SH-SY5Y (cell line): ENCODE measurements around the gene PRSS36.

Experiments
- GATA2 ChIP-seq: IDR thresholded peaks from 2 replicates; pipeline ENCODE4 v1.6.1; 2011; ENCODE audit warnings: mild to moderate bottlenecking, low read depth, low read length
- GATA3 ChIP-seq: IDR thresholded peaks from 2 replicates; pipeline ENCODE4 v1.6.1; 2011; ENCODE audit warnings: low read depth, mild to moderate bottlenecking, low read length, moderate library complexity

- TF ChIP-seq GATA3 (no peak), GATA2 (no peak)
Observed at GRCh38 chr16:31198207-31198882, 48.5 kb upstream of the PRSS36 start.
